ENCODE data around the gene NTM. TPM values are rescaled to one million over a fixed set of nuclear protein-coding genes. Genes with fewer than 3 reads are reported as not detected.

The NTM gene
- total RNA-seq, 4 donors from 2014 or later, result 3.6 to 11.8 (median 7.8) TPM

GRCh38 chr11:132185726-132186592 lies 815.5 kb downstream of the NTM start:
- no peak for ATAC-seq
- WGBS, 2 donors (ENCODE audit: low coverage in 1 of 2), result 74 to 94% methylated on average over 8 to 12 of the region's 12 CpGs
- Histone ChIP-seq H3K4me1 (no peaks in the 10 kb centered on the region), H3K36me3 (no peaks in the 10 kb centered on the region), H3K27ac (no peak overlapping the region), H3K9me3 (no peaks in the 10 kb centered on the region), H3K27me3 (no peaks in the 10 kb centered on the region), H3K4me3 (no peak overlapping the region)
- TF ChIP-seq POLR2AphosphoS5 (IDR thresholded peaks at IDR 0.05) (no peak), CTCF (IDR thresholded peaks at IDR 0.05) (no peak), POLR2A (IDR thresholded peaks at IDR 0.05) (no peak), EP300 (IDR thresholded peaks at IDR 0.05) (no peak)

- Histone ChIP-seq H3K36me3 (no peaks in the 10 kb centered on the region), H3K4me1 (no peaks in the 10 kb centered on the region), H3K4me3 (no peak overlapping the region), H3K9me3 (no peaks in the 10 kb centered on the region), H3K27ac (no peak overlapping the region), H3K27me3 (no peaks in the 10 kb centered on the region)
- 53 to 84% methylated on average over 5 to 6 of the region's 6 CpGs for whole genome bisulfite sequencing, 2 donors (ENCODE audit: low coverage in 1 of 2)
- no peak for ATAC-seq
- TF ChIP-seq POLR2AphosphoS5 (IDR thresholded peaks at IDR 0.05) (no peak), POLR2A (IDR thresholded peaks at IDR 0.05) (no peak), CTCF (IDR thresholded peaks at IDR 0.05) (no peak), EP300 (IDR thresholded peaks at IDR 0.05) (no peak)
These were observed 816.3 kb downstream of the NTM start for GRCh38 chr11:132186699-132187098.

GRCh38 chr11:132187386-132187785 lies 817.0 kb downstream of the NTM start:
- 89 to 100% methylated on average over 2 to 4 of the region's 4 CpGs for WGBS, 2 donors (ENCODE audit: low coverage in 1 of 2)
- ATAC-seq, result no peak
- no peak for TF ChIP-seq POLR2A (IDR thresholded peaks at IDR 0.05)
- TF ChIP-seq CTCF (IDR thresholded peaks at IDR 0.05), result no peak
- no peak for TF ChIP-seq POLR2AphosphoS5 (IDR thresholded peaks at IDR 0.05)
- TF ChIP-seq EP300 (IDR thresholded peaks at IDR 0.05), result no peak

GRCh38 chr11:132187814-132188213 lies 817.4 kb downstream of the NTM start:
- no peaks in the 10 kb centered on the region for H3K9me3 ChIP-seq
- TF ChIP-seq POLR2A (IDR thresholded peaks at IDR 0.05), result no peak
- no peak for TF ChIP-seq POLR2AphosphoS5 (IDR thresholded peaks at IDR 0.05)
- no peak for TF ChIP-seq EP300 (IDR thresholded peaks at IDR 0.05)
- no peak for TF ChIP-seq CTCF (IDR thresholded peaks at IDR 0.05)
- no peak overlapping the region for H3K4me3 ChIP-seq
- no peaks in the 10 kb centered on the region for H3K4me1 ChIP-seq
- H3K27me3 ChIP-seq, result no peaks in the 10 kb centered on the region
- no peaks in the 10 kb centered on the region for H3K36me3 ChIP-seq
- WGBS, 2 donors (ENCODE audit: low coverage in 1 of 2), result 94 to 100% methylated on average over 2 to 4 of the region's 4 CpGs
- H3K27ac ChIP-seq, result no peak overlapping the region
- ATAC-seq, result no peak

More at GRCh38 chr11:132187386-132187785, 817.0 kb downstream of the NTM start:
- Histone ChIP-seq H3K27me3 (no peaks in the 10 kb centered on the region), H3K36me3 (no peaks in the 10 kb centered on the region), H3K27ac (no peak overlapping the region), H3K9me3 (no peaks in the 10 kb centered on the region), H3K4me3 (no peak overlapping the region), H3K4me1 (no peaks in the 10 kb centered on the region)

- Histone ChIP-seq H3K36me3 (no peaks in the 10 kb centered on the region), H3K27ac (no peak overlapping the region), H3K4me1 (no peaks in the 10 kb centered on the region), H3K9me3 (no peaks in the 10 kb centered on the region), H3K27me3 (no peaks in the 10 kb centered on the region), H3K4me3 (no peak overlapping the region)
- TF ChIP-seq POLR2AphosphoS5 (IDR thresholded peaks at IDR 0.05), result no peak
- no peak for TF ChIP-seq CTCF (IDR thresholded peaks at IDR 0.05)
- no peak for TF ChIP-seq EP300 (IDR thresholded peaks at IDR 0.05)
- TF ChIP-seq POLR2A (IDR thresholded peaks at IDR 0.05), result no peak
- 93% methylated on average over 1 of the region's 1 CpG; no CpG with 5 or more reads in 1 of the 2 donors for WGBS, 2 donors (ENCODE audit: low coverage in 1 of 2)
- no peak for ATAC-seq
These were observed 826.5 kb downstream of the NTM start for GRCh38 chr11:132196928-132197327.
